HK-2 (cell line): ENCODE results near the gene TMF1.
A peak's percentile ranks its signal among the peaks of the same experiment; 100 is the strongest.

Source experiments
- DNase-seq: peaks from one replicate; pipeline ENCODE4 v3.0.0-alpha.2; 2018; ENCODE audit not compliant: unreplicated experiment

The TMF1 gene

DNA sequence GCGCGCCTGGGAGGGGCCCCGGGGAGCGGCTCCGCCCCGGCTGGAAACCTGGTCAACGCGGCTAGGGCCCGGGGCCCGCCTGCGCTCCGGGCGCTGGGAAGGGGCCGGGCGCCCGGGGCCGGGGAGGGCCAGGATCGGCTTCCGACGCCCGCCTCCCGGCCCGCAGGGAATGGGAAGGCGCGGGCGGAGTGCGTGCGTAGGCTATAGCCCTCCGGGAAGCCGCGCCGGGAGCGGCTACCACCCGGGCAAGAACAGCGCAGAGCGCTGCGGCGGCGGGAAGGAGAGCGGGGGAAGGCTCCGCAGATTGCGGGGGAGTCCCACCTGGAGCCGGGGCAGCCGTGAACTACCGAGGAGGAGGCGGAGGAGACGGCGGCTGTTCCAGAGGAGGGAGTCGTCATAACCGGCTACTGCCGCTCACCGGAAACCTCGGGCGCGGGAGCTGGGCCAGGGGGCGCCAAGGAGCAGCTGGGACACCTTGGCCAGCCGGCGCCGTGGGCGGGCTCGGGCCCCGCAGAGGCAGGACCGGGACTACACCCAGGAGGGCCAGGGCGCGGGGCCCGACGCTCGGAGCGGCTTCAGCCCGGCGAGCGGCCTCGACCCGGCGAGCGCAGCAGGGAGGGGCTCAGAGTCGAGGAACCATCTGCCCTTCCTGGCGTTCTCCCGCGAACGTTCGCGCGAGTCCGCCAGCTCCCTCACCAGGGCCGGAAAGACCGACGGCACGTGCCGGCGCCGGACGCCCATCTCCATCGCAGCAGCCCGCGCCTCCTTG is 38.7 kb downstream of the TMF1 start, which contains the start of gene EOGT:
Gene EOGT (minus strand): TSS at position 432 of the 769 bp plus-strand sequence. CDS start 3,838 bp downstream, outside the sequence.
- peak; percentile 88 for DNase-seq

DNA sequence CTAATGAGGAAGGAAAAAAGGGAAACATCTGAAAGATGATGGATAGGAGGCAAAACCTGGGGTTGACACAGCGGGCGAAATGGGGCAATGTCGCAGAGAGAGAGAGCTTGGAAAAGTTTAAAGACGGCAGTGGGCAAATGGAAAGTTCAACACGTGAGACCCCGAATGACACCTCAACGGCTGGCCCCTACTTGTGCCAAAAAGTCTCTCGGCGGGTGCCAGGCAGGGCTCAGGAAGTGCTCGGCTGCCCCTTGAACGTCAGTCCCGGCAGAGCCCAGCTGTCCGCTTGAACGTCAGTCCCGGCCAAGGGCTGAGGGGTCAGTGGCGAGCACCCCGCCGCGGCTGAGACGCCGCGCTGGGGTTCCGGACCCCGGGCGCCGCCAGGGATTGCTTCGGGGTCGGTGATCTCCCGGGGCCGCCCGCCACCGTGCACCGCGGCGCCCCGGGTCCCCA is 39.3 kb downstream of the TMF1 start:
- peak; percentile 45 for DNase-seq

DNA sequence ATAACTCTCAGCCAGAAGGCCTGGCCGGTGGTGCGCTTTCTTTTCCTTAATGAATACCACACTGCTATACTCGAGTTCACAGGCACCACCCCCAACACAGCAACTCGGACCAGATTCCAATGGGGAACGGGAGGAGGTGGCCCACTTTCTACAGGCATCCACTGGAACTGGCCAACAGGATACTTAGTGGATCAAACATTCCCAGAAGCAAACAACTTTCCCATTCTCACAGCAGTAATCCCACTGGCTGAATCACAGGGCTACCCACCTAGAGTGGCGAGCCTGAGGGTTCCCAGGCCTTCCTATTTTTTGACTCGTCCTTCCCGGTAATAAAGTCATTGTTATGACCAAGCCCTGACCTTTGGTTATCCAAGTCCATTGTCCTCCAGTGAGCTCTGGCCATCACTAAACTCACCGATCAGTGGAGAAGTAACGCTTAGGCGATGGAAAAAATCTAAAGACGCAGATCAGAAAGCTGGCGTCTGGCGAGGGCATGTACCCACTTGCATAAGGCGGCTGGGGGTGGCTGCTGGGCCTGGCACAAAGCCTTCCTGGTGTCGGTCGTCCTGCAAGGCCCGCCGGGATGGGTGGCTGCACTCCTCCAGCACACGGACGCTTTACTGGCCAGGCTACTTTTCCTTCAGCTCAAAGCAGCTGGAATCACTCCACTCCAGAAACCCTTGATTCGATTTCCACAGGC is 39.9 kb downstream of the TMF1 start:
- DNase-seq: no peak

DNA sequence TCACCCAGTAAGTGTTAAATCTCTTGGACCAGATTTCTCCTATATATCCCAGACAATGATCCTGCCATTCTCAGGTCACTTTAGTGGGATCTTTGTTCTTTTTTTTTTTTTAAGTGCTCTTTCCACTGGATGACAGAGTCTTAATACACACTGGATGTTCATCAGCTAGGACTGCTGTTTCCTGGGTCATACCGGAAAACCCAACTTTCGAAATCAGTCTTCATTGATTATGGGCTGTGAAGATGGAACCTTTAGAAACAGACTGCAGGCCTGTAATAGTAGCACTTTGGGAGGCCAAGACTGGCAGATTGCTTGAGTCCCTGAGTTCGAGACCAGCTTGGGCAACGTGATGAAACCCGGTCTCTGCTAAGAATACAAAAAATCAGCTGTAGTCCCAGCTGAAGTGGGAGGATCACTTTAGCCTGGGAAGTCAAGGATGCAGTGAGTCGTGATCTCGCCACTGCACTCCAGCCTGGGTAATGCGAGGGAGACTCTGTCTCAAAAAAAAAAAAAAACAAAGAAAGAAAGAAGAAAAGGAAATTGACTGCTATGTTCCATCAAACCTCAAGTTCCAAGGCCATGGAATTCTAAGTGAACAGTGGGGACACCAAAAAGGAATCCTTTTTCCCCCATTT is 40.9 kb downstream of the TMF1 start:
- DNase-seq: no peak

DNA sequence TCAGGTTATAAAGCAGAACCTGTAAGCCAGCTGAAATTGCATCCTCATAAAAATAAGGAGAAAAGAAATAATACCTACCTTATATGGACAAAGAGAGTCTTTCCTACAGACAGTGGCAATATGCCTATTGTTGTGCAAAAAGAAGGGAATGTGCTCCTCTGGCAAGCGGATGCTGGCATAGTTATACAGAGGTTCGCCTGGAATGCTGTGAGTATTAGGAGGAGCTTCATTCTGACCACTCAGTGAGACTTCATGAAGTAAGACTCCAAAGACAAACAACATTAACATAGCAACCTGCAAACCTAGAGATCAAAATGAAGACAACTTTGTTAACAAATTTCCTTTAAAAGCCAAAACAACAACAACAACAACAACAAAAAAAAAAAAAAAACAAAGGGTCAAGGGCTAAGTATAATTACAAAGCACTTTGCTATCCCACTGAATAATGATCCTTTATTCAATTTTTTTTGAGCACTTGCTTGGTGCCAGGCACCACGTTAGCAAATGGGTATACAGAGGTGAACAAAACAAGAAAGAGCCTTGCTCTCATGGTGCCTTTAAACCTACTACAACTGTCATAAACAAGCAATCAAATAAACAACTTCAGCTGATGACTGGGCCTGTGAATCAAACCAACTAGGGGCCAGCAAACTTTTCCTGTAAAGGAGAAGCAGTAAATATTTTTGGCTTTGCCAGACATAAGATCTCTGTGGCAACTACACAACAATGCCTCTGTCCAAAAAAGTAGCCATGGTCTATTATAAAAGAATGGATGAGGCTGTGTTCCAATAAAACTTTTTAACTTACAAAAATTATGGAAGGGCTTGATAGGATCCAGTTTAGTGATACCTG is 42.3 kb downstream of the TMF1 start:
- DNase-seq: no peak

DNA sequence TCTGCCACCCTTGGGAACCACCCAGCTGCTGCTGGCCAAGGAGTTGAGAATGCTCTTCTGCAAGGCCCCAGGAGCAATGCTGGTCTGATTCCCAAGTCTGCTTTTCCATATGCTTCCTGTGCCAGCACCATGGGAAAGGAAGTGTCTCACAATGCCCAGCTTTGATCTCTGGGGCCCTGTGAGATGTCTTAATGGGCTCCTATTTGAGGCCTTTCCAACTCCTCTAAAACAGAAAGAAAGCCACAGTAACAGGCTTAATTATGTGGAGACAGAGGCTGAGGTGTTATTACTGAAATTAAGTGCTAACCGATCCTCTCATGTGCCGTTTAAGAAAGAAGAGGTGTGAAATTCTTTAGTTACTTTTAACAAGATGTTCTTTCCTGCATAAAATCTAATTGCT is 43.2 kb downstream of the TMF1 start:
- no peak for DNase-seq

DNA sequence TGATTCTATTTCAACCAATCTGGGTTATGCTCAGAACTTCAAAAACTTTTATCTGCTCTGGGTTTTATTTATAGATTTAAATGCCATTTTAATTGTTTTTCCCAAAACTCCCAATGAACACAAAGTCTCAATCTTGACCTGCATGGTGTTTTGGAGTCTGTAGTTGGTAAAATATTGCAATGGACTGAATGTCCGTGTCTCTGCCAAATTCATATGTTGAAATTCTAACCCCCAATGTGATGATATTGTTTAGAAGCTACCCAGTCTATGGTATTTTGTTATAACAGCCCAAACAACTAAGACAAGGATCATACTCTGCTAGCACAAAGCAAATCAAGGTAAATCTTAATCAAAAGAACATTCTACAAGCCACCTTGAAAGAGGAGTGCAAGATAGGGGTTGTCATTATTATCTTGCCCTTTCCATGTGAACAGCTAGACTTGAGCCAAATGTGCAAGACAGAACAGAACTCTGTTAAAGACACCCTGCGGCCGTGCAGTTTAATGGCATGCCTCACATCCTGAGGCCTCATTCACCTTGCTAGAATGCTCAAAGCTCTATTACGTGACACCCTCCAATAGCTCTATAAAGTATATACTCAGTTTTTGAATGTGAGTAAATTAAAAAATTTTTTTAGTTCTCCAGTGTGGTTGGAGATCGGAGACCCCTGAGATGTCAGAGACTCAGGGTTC is 46.2 kb downstream of the TMF1 start:
- DNase-seq: no peak

DNA sequence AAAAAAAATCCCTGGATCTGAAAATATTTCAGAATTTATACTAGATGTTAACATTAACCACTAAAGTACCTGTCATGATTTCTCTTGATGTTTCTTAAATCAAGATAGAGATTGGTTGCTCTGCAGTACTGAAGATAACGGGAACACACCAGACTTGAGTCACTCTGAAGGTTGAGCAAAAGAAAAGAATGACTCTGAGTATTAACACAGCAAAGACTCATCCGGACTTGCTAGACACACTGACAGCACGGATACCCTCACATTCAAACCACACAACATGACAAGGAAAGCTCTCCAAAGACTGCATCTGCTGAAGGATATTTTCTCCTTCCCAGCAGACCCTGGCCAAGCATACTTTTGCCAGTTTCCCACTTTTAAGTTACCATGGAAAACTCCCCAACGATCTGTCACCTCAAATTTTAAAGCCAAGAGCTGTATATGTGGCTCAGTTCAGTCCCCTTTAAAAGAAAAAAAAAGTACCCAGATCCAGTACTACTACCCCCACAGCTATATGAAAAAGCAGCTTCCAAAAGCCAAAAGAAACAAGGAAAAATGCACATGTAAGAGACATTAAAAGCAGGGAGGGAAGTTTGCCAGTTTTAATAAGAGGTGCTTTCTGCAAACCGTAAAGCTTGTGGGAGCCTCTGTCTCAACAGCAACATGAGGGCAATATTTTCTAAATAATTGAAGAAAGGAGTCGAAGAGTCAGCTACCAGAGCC is 46.9 kb downstream of the TMF1 start:
- no peak for DNase-seq

DNA sequence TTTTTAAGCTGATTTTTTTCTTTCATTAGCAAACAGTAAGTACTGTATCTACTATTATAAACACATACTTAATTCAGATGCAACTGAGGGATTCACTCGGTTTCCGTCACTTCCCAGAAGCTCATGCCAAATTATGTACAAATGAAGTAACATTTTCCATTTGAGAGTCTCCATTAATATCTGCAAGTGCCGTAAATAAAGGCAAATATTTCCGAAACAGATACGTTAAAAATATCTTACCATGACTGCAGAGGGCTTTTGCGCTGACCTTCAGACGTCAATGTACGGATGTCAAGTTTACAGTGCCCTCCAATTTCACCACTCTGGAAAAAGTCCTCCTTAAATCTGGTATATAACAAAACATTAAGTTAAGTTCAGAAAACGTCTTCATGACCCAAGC is 48.0 kb downstream of the TMF1 start:
- no peak for DNase-seq

DNA sequence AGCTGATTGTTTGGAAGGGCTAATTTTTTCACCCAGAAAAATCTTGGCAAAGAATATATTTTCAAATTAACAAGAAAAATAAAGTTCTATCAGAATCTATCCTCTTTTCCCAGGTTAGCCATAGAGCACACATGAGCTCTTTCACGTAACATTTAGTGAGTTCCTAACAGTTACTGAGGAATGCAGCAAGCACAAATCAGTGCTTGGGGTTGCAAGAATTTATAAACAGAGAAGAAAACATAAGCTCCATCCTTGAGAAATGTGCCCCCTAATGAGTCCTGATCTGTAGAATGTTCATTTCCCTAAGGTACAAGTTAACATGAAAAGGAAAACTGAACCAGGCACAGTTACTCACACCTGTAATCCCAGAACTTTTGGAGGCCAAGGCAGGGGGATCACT is 52.5 kb downstream of the TMF1 start:
- DNase-seq: no peak

DNA sequence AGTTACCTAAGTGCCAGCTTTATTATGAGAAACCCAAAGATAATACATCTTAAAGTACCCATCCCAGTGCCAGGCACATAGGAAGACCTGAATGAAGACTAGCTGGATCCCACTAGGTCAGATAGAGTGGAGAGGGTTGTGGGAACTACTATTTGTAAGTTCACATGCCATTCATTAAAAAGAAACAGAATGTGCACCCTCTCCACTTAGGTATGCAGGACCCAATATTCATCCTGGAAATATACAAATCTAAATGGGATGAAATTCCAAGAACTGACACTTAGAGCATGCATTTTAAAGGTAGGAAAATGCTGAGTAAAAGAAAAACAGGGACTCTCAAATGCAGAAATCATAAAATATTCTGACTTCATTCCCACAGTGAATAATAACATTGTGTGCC is 53.0 kb downstream of the TMF1 start:
- no peak for DNase-seq

DNA sequence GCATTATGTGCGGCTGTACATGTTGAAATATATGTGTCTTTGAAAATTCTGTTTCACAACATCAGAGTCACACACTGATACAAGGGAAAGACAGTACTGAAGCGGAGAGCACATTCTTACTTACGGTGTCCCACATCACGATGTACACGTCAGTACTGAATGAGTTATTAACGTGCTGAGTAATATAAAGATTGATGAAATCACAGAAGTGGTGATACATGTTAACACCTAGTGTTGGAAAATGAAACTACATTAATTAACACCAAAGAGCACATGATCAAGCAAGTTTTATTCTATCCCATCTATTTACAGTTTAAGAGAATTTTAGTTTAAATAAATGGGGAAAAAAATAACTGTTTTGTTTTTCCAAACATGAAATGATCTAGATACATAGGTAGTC is 54.2 kb downstream of the TMF1 start:
- no peak for DNase-seq

DNA sequence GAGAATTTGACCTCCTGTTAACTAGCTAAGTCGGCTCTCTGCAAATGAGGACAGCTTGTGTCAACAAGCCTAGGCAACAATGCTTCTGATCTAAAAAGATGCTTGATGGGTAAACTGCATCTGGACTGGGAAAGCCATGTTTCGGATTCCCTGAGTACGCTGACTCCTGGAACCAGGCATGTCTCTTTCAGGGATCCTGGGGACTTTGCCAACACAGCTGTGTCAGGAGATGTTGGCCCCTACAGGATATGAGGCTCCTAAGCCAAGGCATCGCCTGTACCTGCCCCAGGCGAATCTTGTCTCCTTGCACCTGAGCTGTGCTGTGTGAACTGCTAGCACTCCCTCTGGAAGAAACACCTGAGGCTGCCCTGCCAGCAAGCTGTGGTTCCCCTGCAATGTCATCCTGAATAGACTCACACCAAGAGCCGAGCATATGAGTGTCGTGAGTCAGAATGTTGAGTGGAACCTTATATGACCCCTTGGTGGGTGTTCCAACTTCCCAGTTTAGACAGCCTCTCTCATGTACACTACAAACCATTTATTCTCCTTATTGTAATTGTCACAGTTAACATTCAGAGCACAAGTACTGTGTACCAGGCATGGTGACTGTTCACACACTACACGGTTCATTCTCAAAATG is 55.7 kb downstream of the TMF1 start:
- no peak for DNase-seq

DNA sequence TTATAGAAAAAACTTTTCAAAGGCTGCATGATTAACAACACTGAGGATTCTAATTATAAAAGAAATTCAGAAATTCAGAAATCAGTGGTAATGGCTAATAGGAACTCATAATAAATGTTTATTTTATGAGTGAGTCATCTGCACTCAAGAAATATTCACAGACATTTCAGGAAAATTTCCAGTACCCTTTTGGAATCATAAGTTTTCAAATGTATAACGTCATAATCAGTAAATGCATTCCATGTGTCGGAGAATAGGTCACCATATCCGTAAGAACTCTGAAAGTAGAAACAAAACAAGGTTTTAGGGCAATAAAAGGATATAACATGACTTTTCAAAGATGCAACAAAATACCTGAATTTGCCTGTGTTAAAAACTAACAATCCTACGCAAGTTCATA is 63.4 kb downstream of the TMF1 start:
- DNase-seq: no peak

DNA sequence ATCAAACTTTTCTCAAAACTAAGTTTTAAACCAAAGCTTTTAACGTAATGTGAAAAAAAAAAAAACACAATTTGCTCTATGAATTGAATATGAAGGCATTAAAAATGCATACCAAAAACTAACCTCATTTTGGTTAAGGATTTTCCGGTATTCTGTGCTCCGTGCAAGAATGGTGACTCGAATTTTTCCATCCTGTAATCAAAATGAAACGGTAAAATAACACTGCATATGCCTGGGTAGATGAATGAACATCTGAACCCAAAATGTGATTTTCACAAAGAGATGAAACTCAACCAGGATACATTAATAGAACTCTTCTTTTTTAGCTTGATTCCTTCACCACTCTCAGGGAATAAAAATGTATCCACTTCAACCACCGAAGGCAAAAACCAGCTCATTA is 64.8 kb downstream of the TMF1 start:
- DNase-seq: no peak

DNA sequence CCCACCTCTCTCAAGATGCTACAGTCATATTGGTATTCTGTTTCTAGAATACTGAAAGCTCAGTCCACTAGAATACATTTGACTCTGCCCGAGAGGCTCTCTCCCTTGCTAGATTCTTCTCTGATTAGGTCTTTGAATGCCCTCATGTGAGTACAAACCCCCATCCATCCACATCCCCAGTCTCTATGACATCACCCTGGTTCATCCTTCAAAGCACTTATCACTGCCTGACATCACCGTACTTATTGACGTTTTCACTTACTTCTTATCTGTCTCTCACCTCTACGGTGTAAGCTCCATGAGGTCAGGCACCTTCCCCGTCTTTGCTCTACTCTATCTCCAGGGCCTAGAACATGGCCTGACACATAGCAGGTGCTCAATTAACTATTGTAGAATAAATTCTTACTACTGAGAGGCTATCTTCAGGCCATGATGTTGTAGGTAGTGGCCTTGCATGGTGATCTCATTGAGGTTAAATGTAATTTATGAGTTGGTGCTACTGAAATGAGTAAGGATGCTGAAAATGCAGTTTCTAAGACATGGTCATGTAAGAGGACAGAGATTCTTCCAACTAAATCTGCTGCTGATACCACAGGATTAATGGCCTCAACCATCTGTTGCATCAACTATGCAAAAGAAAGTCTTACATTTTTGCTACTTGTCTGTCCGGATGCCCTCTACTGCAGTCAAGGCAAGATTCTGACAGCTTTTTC is 65.5 kb downstream of the TMF1 start:
- DNase-seq: no peak

DNA sequence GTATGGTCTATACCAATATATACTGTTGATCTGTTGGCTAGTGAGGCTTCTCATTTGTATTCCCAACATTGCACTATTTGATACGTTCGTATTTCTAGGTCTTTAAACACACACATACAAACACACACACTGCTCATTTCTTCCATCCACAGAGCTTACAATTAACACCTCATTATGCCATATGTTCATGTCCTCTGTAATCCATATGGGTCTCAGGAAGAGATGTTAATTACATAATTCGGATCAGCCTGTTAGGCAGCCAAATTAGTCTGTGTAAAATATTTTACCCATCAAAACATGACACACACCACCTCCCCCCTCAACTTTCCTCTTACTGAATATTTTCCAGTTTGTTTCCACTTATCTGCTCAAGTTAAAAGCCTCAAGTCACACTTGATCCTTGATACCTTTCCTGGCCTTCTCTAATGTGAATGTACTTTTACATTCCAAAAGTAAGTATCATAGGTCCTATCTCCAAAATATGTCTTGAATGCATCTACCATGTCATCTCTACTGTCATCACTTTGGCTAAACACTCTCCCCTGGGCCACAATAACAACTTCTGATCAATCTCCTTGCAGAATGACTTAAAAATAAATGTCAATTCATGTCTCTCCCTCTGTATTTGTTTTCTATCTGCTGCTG is 66.9 kb downstream of the TMF1 start:
- DNase-seq: no peak

DNA sequence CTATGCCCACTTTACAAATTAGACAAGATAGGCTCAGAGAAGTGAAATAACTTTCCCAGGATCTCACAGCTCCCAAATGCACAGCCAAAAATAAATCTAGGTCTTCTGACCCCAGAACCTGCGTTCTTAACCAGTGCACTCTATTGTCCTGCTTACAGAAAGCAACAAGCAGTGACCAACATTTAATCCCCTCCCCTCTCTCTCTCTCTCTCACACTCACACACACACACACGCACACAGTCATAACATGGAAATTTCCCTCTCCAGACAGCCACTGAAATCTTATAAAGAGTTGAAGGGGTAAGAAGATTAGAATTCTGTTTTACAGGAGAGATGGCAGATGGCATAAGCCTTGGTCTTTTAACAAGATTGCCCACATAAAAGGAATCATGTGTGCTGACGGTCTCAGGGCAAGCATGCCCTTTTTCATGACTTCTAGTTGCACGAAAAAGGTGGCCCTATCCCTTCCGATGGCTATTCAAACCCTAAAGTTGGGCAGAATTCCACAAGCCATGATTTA is 68.1 kb downstream of the TMF1 start:
- no peak for DNase-seq
